H1 (cell line): ENCODE results near the gene KCNMB1. TPM values are rescaled to one million over a fixed set of nuclear protein-coding genes. Genes with fewer than 3 reads are reported as not detected.
A peak's percentile ranks its signal among the peaks of the same experiment; 100 is the strongest.

Source experiments
- CTCF ChIA-PET: fragments of 300-600 bp; sonication (Branson Sonifier 250); formaldehyde crosslinking; loops from one replicate; lab custom pipeline; 2021; ENCODE audit not compliant: partially characterized antibody; lab: Charles Lee
- POLR2A ChIA-PET: fragments of 300-600 bp; sonication (Branson Sonifier 250); formaldehyde crosslinking; loops from one replicate; lab custom pipeline; 2021; ENCODE audit warnings: inconsistent platforms; ENCODE audit not compliant: partially characterized antibody; lab: Charles Lee
- DNase-seq, 2 experiments: peaks; one replicate each; pipeline versions ENCODE4 v3.0.0 to v3.0.0-alpha.2; 2010 to 2022; ENCODE audit warnings: low spot score in 2 of 2, low read depth in 1 of 2, mixed read lengths in 1 of 2
- FAIRE-seq: peaks from 2 replicates; lab custom pipeline; 2011; peaks lifted over from hg19 to GRCh38; lab: Jason Lieb, UNC
- H2AFZ ChIP-seq: 2 replicates; pipeline ENCODE4 v1.8.1; 2012; ENCODE audit warnings: low read length, inconsistent platforms
- H2AK5ac ChIP-seq: 2 replicates; pipeline ENCODE4 v1.6.1; 2013; ENCODE audit warnings: low read depth, low read length
- H2BK120ac ChIP-seq: replicated peaks from 2 replicates; pipeline ENCODE3; 2013; ENCODE audit warnings: low read depth, low read length, inconsistent platforms
- H2BK12ac ChIP-seq: 2 replicates; pipeline ENCODE4 v1.6.1; 2013; ENCODE audit warnings: low read depth, low read length
- H2BK15ac ChIP-seq: 2 replicates; pipeline ENCODE4 v1.6.1; 2013; ENCODE audit warnings: low read length
- H2BK20ac ChIP-seq: 2 replicates; pipeline ENCODE4 v1.6.1; 2013; ENCODE audit warnings: low read length
- H2BK5ac ChIP-seq: 2 replicates; pipeline ENCODE4 v1.6.1; 2013; ENCODE audit warnings: low read depth, low read length
- H3K14ac ChIP-seq: 2 replicates; pipeline ENCODE4 v1.6.1; 2013; ENCODE audit warnings: inconsistent platforms; ENCODE audit not compliant: insufficient read length
- H3K18ac ChIP-seq: 2 replicates; pipeline ENCODE4 v1.6.1; 2013; ENCODE audit warnings: low read length; ENCODE audit errors: extremely low read depth
- H3K23ac ChIP-seq: 2 replicates; pipeline ENCODE4 v1.6.1; 2013; ENCODE audit warnings: inconsistent platforms; ENCODE audit not compliant: insufficient read length
- H3K23me2 ChIP-seq: 2 replicates; pipeline ENCODE4 v1.6.1; 2013; ENCODE audit warnings: low read depth, low read length
- H3K27ac ChIP-seq: 2 replicates; pipeline ENCODE4 v1.6.1; 2011; ENCODE audit warnings: low read depth, low read length, inconsistent platforms
- H3K27me3 ChIP-seq, 4 experiments: replicated peaks in 1 of 4; 1 replicate in 1 of 4; 2 replicates in 3 of 4; pipeline versions ENCODE4 v1.6.1 to v1.8.1; 2011 to 2013; ENCODE audit warnings: low read length in 3 of 4, mild to moderate bottlenecking in 3 of 4, inconsistent platforms in 2 of 4, mixed read lengths in 2 of 4, moderate library complexity in 1 of 4; ENCODE audit not compliant: control insufficient read depth in 3 of 4, insufficient read depth in 3 of 4; ENCODE audit errors: extremely low read depth in 1 of 4
- H3K36me3 ChIP-seq, 4 experiments: 2 replicates each; pipeline versions ENCODE4 v1.6.1 to v1.8.1; 2011 to 2013; ENCODE audit warnings: mild to moderate bottlenecking in 4 of 4, low read length in 3 of 4, moderate library complexity in 2 of 4, control low read depth in 1 of 4, inconsistent platforms in 1 of 4; ENCODE audit not compliant: insufficient read depth in 4 of 4, control insufficient read depth in 2 of 4
- H3K4ac ChIP-seq: replicated peaks from 2 replicates; pipeline ENCODE3; 2013; ENCODE audit warnings: low read length, low read depth, mixed read lengths, inconsistent platforms; ENCODE audit not compliant: insufficient read length
- H3K4me1 ChIP-seq, 4 experiments: replicated peaks in 1 of 4; 1 replicate in 1 of 4; 2 replicates in 3 of 4; pipeline versions ENCODE4 v1.6.1 to v1.8.1; 2011 to 2013; ENCODE audit warnings: low read length in 3 of 4, inconsistent platforms in 2 of 4, mixed read lengths in 1 of 4; ENCODE audit not compliant: insufficient read depth in 4 of 4, control insufficient read depth in 3 of 4
- H3K4me2 ChIP-seq, 2 experiments: 2 replicates each; pipeline versions ENCODE4 v1.6.1 to v1.8.1; 2011 to 2013; ENCODE audit warnings: low read depth in 2 of 2, low read length in 2 of 2, control low read depth in 1 of 2, inconsistent platforms in 1 of 2, mild to moderate bottlenecking in 1 of 2; ENCODE audit not compliant: insufficient read depth in 1 of 2
- H3K4me3 ChIP-seq, 4 experiments: fragments of 200-600, 300-600 bp in 1 of 4; sonication (generic), shearing (Covaris generic), sonication (Bioruptor Twin) in 1 of 4; 2 replicates each; pipeline versions ENCODE4 v1.5.1 to v1.8.1; 2011 to 2016; ENCODE audit warnings: low read length in 4 of 4, low read depth in 3 of 4, control low read depth in 2 of 4, inconsistent platforms in 2 of 4, mild to moderate bottlenecking in 2 of 4, mixed read lengths in 1 of 4, moderate library complexity in 1 of 4; ENCODE audit not compliant: insufficient read depth in 2 of 4; ENCODE audit errors: extremely low read depth in 1 of 4
- H3K56ac ChIP-seq: replicated peaks from 2 replicates; pipeline ENCODE3; 2013; ENCODE audit warnings: low read depth, mild to moderate bottlenecking, mixed read lengths, low read length, inconsistent platforms; ENCODE audit not compliant: insufficient read length
- H3K79me1 ChIP-seq: 2 replicates; pipeline ENCODE4 v1.6.1; 2013; ENCODE audit warnings: low read depth, low read length, control low read depth
- H3K79me2 ChIP-seq, 2 experiments: 2 replicates each; pipeline versions ENCODE4 v1.6.1 to v1.8.1; 2012 to 2013; ENCODE audit warnings: low read length in 2 of 2, mild to moderate bottlenecking in 2 of 2, inconsistent platforms in 1 of 2; ENCODE audit not compliant: insufficient read depth in 2 of 2, control insufficient read depth in 1 of 2
- H3K9ac ChIP-seq, 4 experiments: replicated peaks in 1 of 4; 1 replicate in 1 of 4; 2 replicates in 3 of 4; pipeline versions ENCODE4 v1.6.1 to v1.8.1; 2011 to 2013; ENCODE audit warnings: low read depth in 3 of 4, low read length in 3 of 4, control low read depth in 2 of 4, mild to moderate bottlenecking in 2 of 4, moderate library complexity in 2 of 4, inconsistent platforms in 1 of 4; ENCODE audit errors: extremely low read depth in 1 of 4
- H3K9me3 ChIP-seq, 2 experiments: 2 replicates each; pipeline versions ENCODE4 v1.6.1 to v1.8.1; 2012 to 2013; ENCODE audit warnings: mild to moderate bottlenecking in 2 of 2, moderate library complexity in 2 of 2, control low read depth in 1 of 2, inconsistent platforms in 1 of 2, low read depth in 1 of 2, low read length in 1 of 2, mixed read lengths in 1 of 2; ENCODE audit not compliant: insufficient read depth in 2 of 2
- H4K20me1 ChIP-seq, 2 experiments: replicated peaks in 1 of 2; 2 replicates each; pipeline versions ENCODE3 to v1.8.1; 2011 to 2013; ENCODE audit warnings: inconsistent platforms in 2 of 2, low read length in 2 of 2, mild to moderate bottlenecking in 1 of 2; ENCODE audit not compliant: insufficient read depth in 2 of 2, control insufficient read depth in 1 of 2
- H4K5ac ChIP-seq: 2 replicates; pipeline ENCODE4 v1.6.1; 2013; ENCODE audit warnings: low read length, low read depth, mixed read lengths, inconsistent platforms; ENCODE audit not compliant: insufficient read length
- H4K8ac ChIP-seq: 2 replicates; pipeline ENCODE4 v1.8.0; 2013; ENCODE audit warnings: mild to moderate bottlenecking, moderate library complexity, low read length, inconsistent platforms; ENCODE audit not compliant: insufficient read depth; ENCODE audit errors: extremely low read depth
- H4K91ac ChIP-seq: replicated peaks from 2 replicates; pipeline ENCODE3; 2013; ENCODE audit warnings: low read length, mixed read lengths, inconsistent platforms; ENCODE audit not compliant: insufficient read length
- BCL11A ChIP-seq, 2 experiments: IDR thresholded peaks; one replicate each; pipeline ENCODE4 v1.6.1; 2011; ENCODE audit warnings: low read depth in 2 of 2, low read length in 2 of 2, mild to moderate bottlenecking in 2 of 2
- BRCA1 ChIP-seq: IDR thresholded peaks from 2 replicates; pipeline ENCODE4 v1.6.1; 2012; ENCODE audit warnings: low read depth, low read length, improper control_type of control experiment
- CTCF ChIP-seq, 3 experiments: IDR thresholded peaks; 1 replicate in 2 of 3; 2 replicates in 1 of 3; pipeline versions ENCODE4 v1.5.1 to v1.6.1; 2011; ENCODE audit warnings: low read length in 3 of 3, mild to moderate bottlenecking in 3 of 3, inconsistent platforms in 2 of 3, low read depth in 1 of 3, moderate library complexity in 1 of 3; ENCODE audit not compliant: insufficient read depth in 1 of 3; ENCODE audit errors: control extremely low read depth in 1 of 3
- EGR1 ChIP-seq: IDR thresholded peaks from 2 replicates; pipeline ENCODE4 v1.6.1; 2011; ENCODE audit warnings: low read depth, low read length, borderline replicate concordance
- GABPA ChIP-seq: IDR thresholded peaks from 2 replicates; pipeline ENCODE4 v1.6.1; 2011; ENCODE audit warnings: mild to moderate bottlenecking, low read length, moderate library complexity, borderline replicate concordance; ENCODE audit not compliant: insufficient read depth
- RAD21 ChIP-seq, 2 experiments: IDR thresholded peaks in 1 of 2; conservative IDR thresholded peaks in 1 of 2; 2 replicates each; pipeline ENCODE4 v1.6.1; 2011; ENCODE audit warnings: low read depth in 2 of 2, low read length in 2 of 2, improper control_type of control experiment in 1 of 2, inconsistent platforms in 1 of 2, mild to moderate bottlenecking in 1 of 2, moderate library complexity in 1 of 2
- WGBS, 2 experiments: shearing (Covaris generic) in 1 of 2; methylation state at CpG; one replicate each; pipeline versions ENCODE4 v1.1.6 to v1.1.7; 2013 to 2015; ENCODE audit warnings: low lambda C conversion rate in 2 of 2, mixed read lengths in 2 of 2, inconsistent platforms in 1 of 2, low coverage in 1 of 2, missing lambda C conversion rate in 1 of 2; ENCODE audit not compliant: insufficient replicate concordance in 2 of 2, insufficient coverage in 1 of 2, insufficient read length in 1 of 2; ENCODE audit errors: extremely low coverage in 1 of 2, missing lambda C conversion rate in 1 of 2; 5-methylcytosine and 5-hydroxymethylcytosine counted together
- polyA plus RNA-seq, 7 experiments: library from polyadenylated mRNA; depleted of rRNA in 3 of 7; stranded (reverse) in 5 of 7; unstranded in 2 of 7; fragments of >200 nt in 5 of 7; fragments of 200-250 nt in 2 of 7; gene quantifications; 1 replicate in 5 of 7; 2 replicates in 1 of 7; 4 replicates in 1 of 7; pipeline versions ENCODE4 v1.2.1 to v1.2.3, GENCODE V29; 2011 to 2013; ENCODE audit warnings: missing spikeins in 2 of 7, mixed read lengths in 2 of 7
- total RNA-seq: library from RNA; stranded (reverse); fragmentation: NEBNext Ultra II Directional; extraction: Animal tissue kit (Norgen Biotek cat#: 25700); gene quantifications from 2 replicates; pipeline ENCODE4 v1.2.1, GENCODE V29; 2021

The KCNMB1 gene
- total and polyA plus RNA-seq, 2 of the 8 experiments (the other 6 are each of a cell fraction or from before 2014, with no cell fraction given), result 0.08 to 0.19 TPM

DNA sequence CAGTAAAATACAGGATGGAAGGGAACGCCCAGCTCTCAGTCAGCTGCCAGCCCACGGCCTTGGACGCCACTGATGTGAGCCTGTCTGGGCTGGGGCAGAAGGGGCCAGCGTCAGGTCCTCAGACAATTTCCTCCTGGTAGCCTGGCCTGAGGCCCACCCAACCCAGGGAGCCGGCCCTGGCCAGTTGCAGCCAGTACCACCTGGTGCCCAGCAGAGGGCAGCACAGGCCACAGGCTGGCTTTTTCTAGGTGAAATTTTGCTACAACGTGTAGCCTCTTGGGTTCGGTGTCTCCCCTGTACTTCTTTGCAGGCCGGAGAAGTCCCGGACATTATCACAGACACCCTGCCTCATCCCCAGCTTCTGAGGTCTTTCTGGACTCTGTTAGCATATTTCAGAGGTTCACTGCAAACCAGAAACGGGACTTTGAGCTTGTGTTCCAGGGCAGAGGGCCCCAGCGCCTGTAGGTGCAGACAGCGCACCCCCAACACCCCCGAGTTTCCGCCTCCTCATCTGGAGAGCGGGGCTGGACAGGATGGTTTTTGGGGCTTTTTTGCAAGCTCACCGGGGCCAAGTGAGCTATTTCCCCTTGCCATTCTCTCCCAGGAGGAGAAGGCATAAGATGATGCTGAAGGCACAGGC lies 45.9 kb upstream of the KCNMB1 start:
- no peak overlapping the region for H3K27ac ChIP-seq
- H2AK5ac ChIP-seq, result no peak overlapping the region
- peak; percentile 95 to 99 for TF ChIP-seq RAD21 (IDR thresholded peaks at IDR 0.05 in 1 of 2, conservative IDR thresholded peaks at IDR 0.05 in 1 of 2; ENCODE audit: low read depth in 2 of 2, low read length in 2 of 2)
- TF ChIP-seq GABPA, result peak; percentile 18; the same call in 1 of the 2 replicates
- TF ChIP-seq BRCA1, result peak; percentile 22; the same call in 1 of the 2 replicates
- TF ChIP-seq CTCF (IDR thresholded peaks at IDR 0.05; ENCODE audit: control extremely low read depth in 1 of 3, insufficient read depth in 1 of 3, low read depth in 1 of 3, low read length in 3 of 3), result peak; percentile 91 to 97 (median 97)
- no peak for TF ChIP-seq BCL11A (IDR thresholded peaks at IDR 0.05; ENCODE audit: low read depth in 2 of 2, low read length in 2 of 2)
- no peak for TF ChIP-seq EGR1
- no peak overlapping the region for H3K4me2 ChIP-seq
- DNase-seq (peak; percentile 54 to 92), FAIRE-seq (no peak)
- no peak overlapping the region for H3K4ac ChIP-seq
- no peaks in the 10 kb centered on the region; the same call in 1 of the 2 replicates for H3K79me1 ChIP-seq
- no peaks in the 10 kb centered on the region for H3K79me2 ChIP-seq
- H3K36me3 ChIP-seq, result no peaks in the 10 kb centered on the region
- H3K4me3 ChIP-seq, result no peak overlapping the region
- no peak overlapping the region for H4K91ac ChIP-seq
- H2BK120ac ChIP-seq, result no peak overlapping the region
- H2BK5ac ChIP-seq, result no peak overlapping the region
- H4K8ac ChIP-seq, result no peak overlapping the region
- H3K18ac ChIP-seq, result peak overlapping the region; percentile 75
- H2BK12ac ChIP-seq, result peak overlapping the region; percentile 68; the same call in 1 of the 2 replicates
- H3K23ac ChIP-seq, result no peak overlapping the region
- no peak overlapping the region for H2BK20ac ChIP-seq
- no peaks in the 10 kb centered on the region; a peak in 1 of 7 replicates for H3K27me3 ChIP-seq
- H3K9me3 ChIP-seq, result no peaks in the 10 kb centered on the region
- ChIA-PET CTCF (interaction anchor here (0.6 to 7.0 kb wide), 57 partner anchors 9 to 693 kb away, joined by 3 to 160 read pairs (median 4); no protein-coding TSS in a partner anchor), POLR2A (interaction anchor here (1.0 kb wide), 1 partner anchor 10 kb away, joined by 3 read pairs; no protein-coding TSS in a partner anchor)
- WGBS, 2 experiments, result 65% methylated on average over 16 of the region's 16 CpGs; no CpG with 5 or more reads in 1 of the 2 experiments
- peaks cover 0 to 17% (median 9%) of the 10 kb centered on the region in 4 experiments; a peak in 6 of 7 replicates for H3K4me1 ChIP-seq
- H2AFZ ChIP-seq, result no peak overlapping the region
- no peaks in the 10 kb centered on the region for H4K20me1 ChIP-seq
- no peaks in the 10 kb centered on the region for H3K23me2 ChIP-seq
- H3K9ac ChIP-seq, result no peak overlapping the region; a peak in 2 of 7 replicates
- peak overlapping the region; percentile 77; the same call in 1 of the 2 replicates for H2BK15ac ChIP-seq
- H4K5ac ChIP-seq, result no peak overlapping the region
- no peak overlapping the region for H3K14ac ChIP-seq
- no peak overlapping the region for H3K56ac ChIP-seq
